Measurements from ENCODE around the gene KIF26B.

The KIF26B gene

GRCh38 chr1:245754463-245754961, 599.7 kb downstream of the KIF26B start:
- Histone ChIP-seq H3K27ac (no peak overlapping the region), H3K4me3 (ENCODE audit: low read depth, low read length) (no peak overlapping the region), H3K9me3 (ENCODE audit: severe bottlenecking) (no peaks in the 10 kb centered on the region), H3K36me3 (no peaks in the 10 kb centered on the region), H3K27me3 (ENCODE audit: insufficient read depth, low read depth, severe bottlenecking) (no peaks in the 10 kb centered on the region)
- no peak for TF ChIP-seq CTCF (IDR thresholded peaks at IDR 0.05; ENCODE audit: low read depth, low read length)
- DNase-seq: no peak

Measured in WERI-Rb-1 (cell line).